K562 (cell line): ENCODE measurements around the gene VPS18. TPM values are rescaled to one million over a fixed set of nuclear protein-coding genes. Genes with fewer than 3 reads are reported as not detected.

Source experiments
- DACH1 ChIP-seq: fragments of 450-650 bp; IDR thresholded peaks from 2 replicates; pipeline ENCODE4 v1.6.1; 2018; ENCODE audit not compliant: partially characterized antibody
- DPF2 ChIP-seq: fragments of 450-650 bp; IDR thresholded peaks from 2 replicates; pipeline ENCODE4 v1.6.1; 2016
- FOXO4 ChIP-seq: fragments of 450-650 bp; formaldehyde crosslinking; IDR thresholded peaks from 2 replicates; pipeline ENCODE4 v1.4.0; 2020; ENCODE audit warnings: mild to moderate bottlenecking, moderate library complexity
- JUN ChIP-seq, 2 experiments: sonication (generic) in 1 of 2; formaldehyde crosslinking in 1 of 2; IDR thresholded peaks; 2 replicates each; pipeline versions ENCODE4 v1.6.1 to v1.8.0; 2012 to 2022; ENCODE audit warnings: borderline replicate concordance in 2 of 2, mild to moderate bottlenecking in 2 of 2, improper control_type of control experiment in 1 of 2, low read depth in 1 of 2, low read length in 1 of 2, missing genetic modification reagents in 1 of 2
- MYC ChIP-seq, 2 experiments: fragments of 250-450 bp in 1 of 2; sonication (Bioruptor Pico) in 1 of 2; IDR thresholded peaks; 2 replicates each; pipeline versions ENCODE4 v1.5.1 to v1.6.1; 2012 to 2021; ENCODE audit warnings: low read depth in 2 of 2, borderline replicate concordance in 1 of 2, improper control_type of control experiment in 1 of 2, low read length in 1 of 2, mild to moderate bottlenecking in 1 of 2, moderate library complexity in 1 of 2
- NBN ChIP-seq: fragments of 450-650 bp; IDR thresholded peaks from 2 replicates; pipeline ENCODE4 v1.6.1; 2016; ENCODE audit warnings: low read depth, mild to moderate bottlenecking
- POLR2AphosphoS5 ChIP-seq: IDR thresholded peaks from 2 replicates; pipeline ENCODE4 v1.6.1; 2011; ENCODE audit warnings: mild to moderate bottlenecking, low read depth, low read length, moderate library complexity; ENCODE audit not compliant: control insufficient read depth, insufficient read depth
- SP1 ChIP-seq: sonication (generic); formaldehyde crosslinking; IDR thresholded peaks from 2 replicates; pipeline ENCODE4 v1.8.1; 2022; ENCODE audit warnings: mild to moderate bottlenecking, missing genetic modification reagents
- TEAD4 ChIP-seq, 2 experiments: sonication (generic) in 1 of 2; formaldehyde crosslinking in 1 of 2; IDR thresholded peaks; 2 replicates each; pipeline versions ENCODE4 v1.6.1 to v1.8.0; 2012 to 2022; ENCODE audit warnings: borderline replicate concordance in 1 of 2, inconsistent platforms in 1 of 2, low read length in 1 of 2, mild to moderate bottlenecking in 1 of 2, missing genetic modification reagents in 1 of 2
- THRB ChIP-seq: fragments of 450-650 bp; formaldehyde crosslinking; conservative IDR thresholded peaks from 2 replicates; pipeline ENCODE4 v1.4.0; 2022; ENCODE audit warnings: mild to moderate bottlenecking, missing genetic modification characterization
- TRIM24 ChIP-seq, 2 experiments: fragments of 450-650 bp; IDR thresholded peaks; 2 replicates each; pipeline ENCODE4 v1.6.1; 2016
- ZBTB40 ChIP-seq, 2 experiments: fragments of 450-650 bp in 1 of 2; sonication (generic) in 1 of 2; formaldehyde crosslinking in 1 of 2; IDR thresholded peaks; 2 replicates each; pipeline versions ENCODE4 v1.7.1 to v1.9.0; 2016 to 2022; ENCODE audit warnings: inconsistent platforms in 1 of 2, mild to moderate bottlenecking in 1 of 2, missing genetic modification reagents in 1 of 2
- ZFP1 ChIP-seq: fragments of 450-650 bp; formaldehyde crosslinking; IDR thresholded peaks from 2 replicates; pipeline ENCODE4 v1.4.0; 2020; ENCODE audit warnings: mild to moderate bottlenecking, mixed read lengths
- polyA plus RNA-seq, 8 experiments: library from polyadenylated mRNA; depleted of rRNA in 4 of 8; stranded (reverse) in 5 of 8; unstranded in 3 of 8; fragments of >200 nt; fragmentation: Nextera tagmentation in 2 of 8; fragmentation: Illumina TruSeq in 1 of 8; extraction: Ambion mirVana in 2 of 8; extraction: Trizol in 1 of 8; gene quantifications; 2 replicates each; pipeline versions ENCODE4 v1.2.1 to v1.2.3, GENCODE V29; 2011 to 2014; ENCODE audit warnings: inconsistent platforms in 1 of 8, missing spikeins in 1 of 8
- total RNA-seq, 7 experiments: library from RNA; depleted of rRNA in 6 of 7; stranded (reverse); fragments of >200 nt in 6 of 7; fragmentation: Illumina TruSeq in 2 of 7; extraction: Trizol in 2 of 7; gene quantifications; 2 replicates each; pipeline versions ENCODE4 v1.2.1 to v1.2.3, GENCODE V29; 2011 to 2021; ENCODE audit warnings: low replicate concordance in 1 of 7

Gene VPS18
- total and polyA plus RNA-seq, 9 of the 15 experiments (the other 6 are each of a cell fraction or from before 2014, with no cell fraction given) = 0.73 to 19.9 (median 8.5) TPM

- TF ChIP-seq MYC (IDR thresholded peaks at IDR 0.05; ENCODE audit: low read depth, low read length) = 0 out of 2 replicates have a peak, but pooled peaks have one; percentile 37
- no peak for TF ChIP-seq MYC (CRISPR knock-in tag; IDR thresholded peaks at IDR 0.05; ENCODE audit: borderline replicate concordance, low read depth)
- TF ChIP-seq POLR2AphosphoS5 = 0 out of 2 replicates have a peak, but pooled peaks have one; percentile 45
- TF ChIP-seq TRIM24 (IDR thresholded peaks at IDR 0.05) = no peak
- peak; percentile 47; the same call in 1 of the 2 replicates for TF ChIP-seq DPF2
- TF ChIP-seq FOXO4 (CRISPR knock-in tag) = no peak
- TF ChIP-seq SP1 (CRISPR knock-in tag) = 0 out of 2 replicates have a peak, but pooled peaks have one; percentile 35
- peak; percentile 56; the same call in 1 of the 2 replicates for TF ChIP-seq ZBTB40 (IDR thresholded peaks at IDR 0.05)
- TF ChIP-seq ZBTB40 (CRISPR knock-in tag; IDR thresholded peaks at IDR 0.05) = no peak
- 0 out of 2 replicates have a peak, but pooled peaks have one; percentile 67 for TF ChIP-seq NBN
- no peak for TF ChIP-seq ZFP1 (CRISPR knock-in tag)
- TF ChIP-seq TEAD4 (IDR thresholded peaks at IDR 0.05; ENCODE audit: low read length) = peak; percentile 56; the same call in 1 of the 2 replicates
- TF ChIP-seq TEAD4 (CRISPR knock-in tag; IDR thresholded peaks at IDR 0.05; ENCODE audit: borderline replicate concordance) = no peak
- no peak for TF ChIP-seq THRB (CRISPR knock-in tag)
- TF ChIP-seq JUN (IDR thresholded peaks at IDR 0.05; ENCODE audit: borderline replicate concordance, low read depth, low read length) = 0 out of 2 replicates have a peak, but pooled peaks have one; percentile 16
- TF ChIP-seq JUN (CRISPR knock-in tag; IDR thresholded peaks at IDR 0.05; ENCODE audit: borderline replicate concordance) = no peak
- no peak for TF ChIP-seq DACH1
These were observed 46.9 kb upstream of the VPS18 start (continued) for GRCh38 chr15:40847223-40847961.
